ENCODE results near the gene PTPRO.

The PTPRO gene

GRCh38 chr12:15322164-15323061 is at the start of gene PTPRO:
TSS of gene PTPRO (plus strand) at chr12:15322508.
- FAIRE-seq (no peak), DNase-seq (ENCODE audit: extremely low spot score, insufficient read length, low read depth) (no peak)

- no peak for FAIRE-seq
Measured at GRCh38 chr12:15273896-15274295, 48.4 kb upstream of the PTPRO start.

DNA sequence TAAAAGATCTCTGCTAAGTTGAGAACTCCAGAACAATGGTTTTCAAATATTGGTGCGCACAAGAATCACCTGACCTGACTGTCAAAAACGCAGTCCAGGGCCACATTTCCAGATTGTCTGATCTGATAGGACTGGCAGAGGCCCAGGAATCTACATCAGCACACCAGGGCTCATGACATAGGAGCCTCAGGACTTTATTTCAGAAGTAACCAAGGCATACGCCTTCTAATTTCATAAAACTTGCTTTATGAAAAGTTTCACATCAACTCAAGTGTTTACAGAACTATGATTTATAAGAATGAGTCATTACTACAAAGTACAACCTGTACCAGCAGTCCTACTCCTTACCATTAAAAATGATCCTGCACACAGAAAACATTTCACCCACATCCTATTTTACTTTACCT is 47.7 kb upstream of the PTPRO start:
- no peak for FAIRE-seq
- DNase-seq (ENCODE audit: extremely low spot score, insufficient read length, low read depth) = no peak

More at GRCh38 chr12:15273896-15274295, 48.4 kb upstream of the PTPRO start:
- DNase-seq (ENCODE audit: extremely low spot score, insufficient read length, low read depth) = no peak

DNA sequence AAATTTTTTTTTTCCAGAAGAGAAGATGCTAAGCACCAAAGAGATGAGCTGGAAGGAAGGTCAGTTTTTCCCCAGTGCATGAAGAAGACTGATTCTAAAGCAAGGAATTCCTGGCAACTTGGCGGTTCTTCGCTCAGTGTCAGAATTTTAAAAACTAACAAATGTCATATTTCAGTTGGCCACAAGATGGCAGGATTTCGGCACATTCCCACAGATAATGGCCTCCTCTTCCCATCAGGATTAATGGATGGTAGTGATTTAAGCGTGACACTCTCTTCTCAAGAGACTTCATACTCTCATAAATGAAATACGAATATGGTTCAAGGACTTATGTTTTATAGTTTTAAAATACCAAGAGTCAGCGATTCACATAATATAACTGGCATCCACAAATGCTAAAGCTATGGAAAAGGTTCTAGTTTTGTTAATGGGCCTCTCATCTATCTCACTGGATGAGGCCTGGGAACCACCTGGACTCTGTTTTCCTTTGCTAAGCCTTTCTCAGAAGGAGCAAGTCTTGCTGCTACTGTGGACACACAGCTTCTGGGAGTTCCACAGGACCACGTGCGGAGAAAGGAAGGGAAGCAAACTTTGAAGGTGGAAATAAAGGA is 46.1 kb upstream of the PTPRO start:
- FAIRE-seq (peak; percentile 72), DNase-seq (ENCODE audit: extremely low spot score, insufficient read length, low read depth) (no peak)

GRCh38 chr12:15278816-15279658 is 43.3 kb upstream of the PTPRO start:
- FAIRE-seq (no peak), DNase-seq (ENCODE audit: extremely low spot score, insufficient read length, low read depth) (no peak)

DNA sequence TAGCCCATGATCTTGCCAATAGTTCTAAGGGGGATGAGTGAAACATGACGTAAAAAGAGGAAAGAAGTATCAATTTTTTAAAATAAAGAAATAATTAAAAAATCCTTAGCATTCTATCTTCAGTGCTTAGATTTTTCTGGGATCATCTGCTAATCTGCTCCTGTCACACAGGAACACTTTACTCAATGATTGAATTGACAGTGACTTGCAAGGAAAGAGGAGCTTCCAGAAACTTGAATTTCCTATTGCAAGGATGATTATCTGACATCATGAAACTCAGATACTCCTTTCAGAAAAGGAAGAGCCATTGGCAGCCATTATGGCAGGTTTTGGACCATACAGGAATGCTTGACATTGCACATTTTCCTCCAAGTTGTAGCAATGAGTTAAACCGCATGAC is 41.4 kb upstream of the PTPRO start:
- FAIRE-seq = no peak
- no peak for DNase-seq (ENCODE audit: extremely low spot score, insufficient read length, low read depth)

- FAIRE-seq (no peak), DNase-seq (ENCODE audit: extremely low spot score, insufficient read length, low read depth) (no peak)
Measured at GRCh38 chr12:15289192-15289591, 33.1 kb upstream of the PTPRO start.

- FAIRE-seq = no peak
- no peak for DNase-seq (ENCODE audit: extremely low spot score, insufficient read length, low read depth)
Measured at GRCh38 chr12:15293731-15294130, 28.6 kb upstream of the PTPRO start.

GRCh38 chr12:15299947-15300346 is 22.4 kb upstream of the PTPRO start:
- no peak for DNase-seq (ENCODE audit: extremely low spot score, insufficient read length, low read depth)
- FAIRE-seq = no peak

DNA sequence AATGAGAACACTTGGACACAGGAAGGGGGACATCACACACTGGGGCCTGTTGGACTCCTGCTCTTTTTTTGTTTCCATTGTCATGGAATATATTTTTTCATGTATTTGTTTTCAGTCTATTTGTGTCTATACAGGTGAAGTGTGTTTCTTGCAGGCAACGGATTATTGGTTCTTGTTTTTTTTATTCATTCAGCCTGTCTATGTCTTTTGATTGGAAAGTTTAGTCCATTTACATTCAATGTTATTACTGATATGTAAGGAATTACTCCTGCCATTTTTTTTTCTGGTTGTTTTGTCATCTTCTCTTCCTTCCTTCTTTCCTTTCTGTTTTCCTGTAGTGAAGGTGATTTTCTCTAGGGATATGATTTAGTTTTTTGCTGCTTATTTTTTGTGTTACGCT is 18.0 kb upstream of the PTPRO start:
- FAIRE-seq (no peak), DNase-seq (ENCODE audit: extremely low spot score, insufficient read length, low read depth) (no peak)

GRCh38 chr12:15306605-15307004 is 15.7 kb upstream of the PTPRO start:
- DNase-seq (ENCODE audit: extremely low spot score, insufficient read length, low read depth) (no peak), FAIRE-seq (no peak)

DNA sequence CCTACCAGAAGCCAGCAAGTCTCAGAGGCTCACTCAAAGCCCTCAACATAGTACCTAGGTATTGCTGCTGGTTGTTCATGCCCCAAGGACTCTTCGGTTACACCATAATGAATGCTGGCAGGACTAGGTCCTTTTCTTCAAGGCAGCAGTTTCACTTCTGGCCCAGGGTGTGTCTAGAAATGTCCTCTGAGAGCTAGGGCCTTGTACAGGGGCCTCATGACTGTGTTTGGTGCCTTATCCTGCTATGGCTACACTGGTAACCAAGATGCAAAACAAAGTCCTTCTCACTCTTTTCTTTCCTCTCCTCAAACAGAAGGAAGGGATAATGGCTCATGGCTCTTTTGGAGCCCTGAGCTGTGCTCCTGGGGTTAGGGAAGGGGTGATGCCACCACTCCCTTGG is 15.2 kb upstream of the PTPRO start:
- no peak for FAIRE-seq
- no peak for DNase-seq (ENCODE audit: extremely low spot score, insufficient read length, low read depth)

DNA sequence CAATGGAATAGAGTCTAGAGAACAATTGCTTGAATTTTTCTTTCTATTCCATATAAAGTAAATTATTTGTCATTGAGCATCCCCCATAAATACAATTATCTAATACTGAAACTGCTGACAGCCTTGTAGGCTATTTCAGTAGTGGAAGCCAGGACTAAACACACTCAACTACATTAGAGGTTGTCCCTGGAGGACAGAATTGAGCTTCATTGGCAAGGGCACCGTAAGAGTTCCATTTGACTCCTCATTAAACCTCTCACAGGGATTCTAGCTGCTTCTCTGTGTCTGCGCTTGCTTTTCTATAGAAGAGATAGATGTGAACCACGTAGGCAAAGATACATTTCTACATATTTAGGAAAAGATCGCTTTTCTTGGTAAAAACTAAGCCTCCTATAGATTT is 3.5 kb upstream of the PTPRO start:
- FAIRE-seq (no peak), DNase-seq (ENCODE audit: extremely low spot score, insufficient read length, low read depth) (no peak)

- DNase-seq (ENCODE audit: extremely low spot score, insufficient read length, low read depth) (no peak), FAIRE-seq (no peak)
Measured at GRCh38 chr12:15320881-15321280, 1.4 kb upstream of the PTPRO start.

DNA sequence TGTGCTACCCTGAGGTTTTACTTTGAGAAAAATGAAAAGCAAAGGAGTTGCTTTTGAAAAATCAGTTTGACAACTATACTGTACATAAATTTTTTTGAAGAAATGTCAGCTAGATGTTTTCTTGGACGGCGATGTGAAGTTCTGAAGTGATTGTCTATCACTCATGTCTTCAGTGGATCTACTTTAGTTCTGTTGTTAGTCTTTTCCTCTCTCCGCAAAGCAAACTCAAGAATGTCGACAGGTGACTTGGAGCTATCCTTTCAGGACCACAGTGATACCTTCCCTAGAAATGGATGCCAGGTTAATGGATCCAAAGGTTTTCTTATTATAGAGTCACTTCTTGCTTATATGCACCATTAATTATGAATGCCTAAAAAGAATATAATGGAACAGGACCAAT is 1.2 kb downstream of the PTPRO start:
- FAIRE-seq = no peak
- DNase-seq (ENCODE audit: extremely low spot score, insufficient read length, low read depth) = no peak

- FAIRE-seq = no peak
- DNase-seq (ENCODE audit: extremely low spot score, insufficient read length, low read depth) = no peak
Measured at GRCh38 chr12:15329891-15330290, 7.6 kb downstream of the PTPRO start.

DNA sequence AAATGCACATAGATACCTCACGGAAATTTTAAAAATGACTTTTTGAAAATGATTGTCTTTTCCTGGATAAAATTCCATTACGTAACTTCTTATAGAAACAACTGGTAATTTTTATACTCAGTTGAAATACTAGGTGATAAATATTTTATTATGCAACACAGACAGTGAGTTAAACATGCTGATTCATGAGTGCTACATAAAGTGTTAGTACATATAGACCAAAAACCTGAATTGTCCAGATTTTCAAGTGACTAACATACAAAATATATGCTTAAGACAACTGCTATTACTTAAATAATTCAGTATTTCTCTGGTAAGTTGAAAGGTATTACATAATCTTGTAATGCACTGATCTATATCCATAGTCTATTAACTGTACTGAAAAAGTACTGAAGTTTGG is 11.9 kb downstream of the PTPRO start:
- DNase-seq (ENCODE audit: extremely low spot score, insufficient read length, low read depth) (no peak), FAIRE-seq (no peak)

- no peak for DNase-seq (ENCODE audit: extremely low spot score, insufficient read length, low read depth)
- FAIRE-seq = no peak
Measured at GRCh38 chr12:15335959-15336358, 13.7 kb downstream of the PTPRO start.

- FAIRE-seq (no peak), DNase-seq (ENCODE audit: extremely low spot score, insufficient read length, low read depth) (no peak)
Measured at GRCh38 chr12:15336768-15337553, 14.7 kb downstream of the PTPRO start.

DNA sequence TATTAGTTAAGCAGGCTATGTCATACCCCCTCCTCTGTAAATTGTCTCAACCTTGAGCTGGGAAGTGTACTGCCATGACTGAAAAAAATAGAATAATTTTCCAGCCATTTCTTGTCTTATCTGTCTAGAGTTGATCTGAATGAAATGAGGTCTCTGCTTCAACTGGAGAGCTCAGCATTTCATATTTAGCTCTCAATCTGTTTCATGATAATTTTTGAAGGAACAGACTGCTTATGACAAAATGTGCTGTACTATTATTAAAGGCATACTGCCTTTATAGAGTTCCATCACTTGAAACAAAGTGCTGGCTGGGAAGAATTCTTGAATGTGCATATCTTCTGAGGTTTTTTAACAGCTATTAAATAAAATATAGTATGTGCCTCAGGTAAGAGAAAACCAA is 19.1 kb downstream of the PTPRO start:
- no peak for FAIRE-seq
- DNase-seq (ENCODE audit: extremely low spot score, insufficient read length, low read depth) = no peak

Measured in GM18507 (cell line).